Stimulated activated CD4-positive, alpha-beta T cell treated with anti-CD3 and anti-CD28 coated beads, Interleukin-12 subunit alpha, Interleukin-12 subunit beta, amount 100 ng/mL, for 48 hours (primary cell): ENCODE data around the gene P4HB.

ENCODE experiments used
- DNase-seq, 3 donors: peaks; one replicate each; pipeline ENCODE4 v3.0.0-alpha.2; 2020; ENCODE audit warnings: low read depth in 2 of 3, low spot score in 1 of 3

The P4HB gene

DNA sequence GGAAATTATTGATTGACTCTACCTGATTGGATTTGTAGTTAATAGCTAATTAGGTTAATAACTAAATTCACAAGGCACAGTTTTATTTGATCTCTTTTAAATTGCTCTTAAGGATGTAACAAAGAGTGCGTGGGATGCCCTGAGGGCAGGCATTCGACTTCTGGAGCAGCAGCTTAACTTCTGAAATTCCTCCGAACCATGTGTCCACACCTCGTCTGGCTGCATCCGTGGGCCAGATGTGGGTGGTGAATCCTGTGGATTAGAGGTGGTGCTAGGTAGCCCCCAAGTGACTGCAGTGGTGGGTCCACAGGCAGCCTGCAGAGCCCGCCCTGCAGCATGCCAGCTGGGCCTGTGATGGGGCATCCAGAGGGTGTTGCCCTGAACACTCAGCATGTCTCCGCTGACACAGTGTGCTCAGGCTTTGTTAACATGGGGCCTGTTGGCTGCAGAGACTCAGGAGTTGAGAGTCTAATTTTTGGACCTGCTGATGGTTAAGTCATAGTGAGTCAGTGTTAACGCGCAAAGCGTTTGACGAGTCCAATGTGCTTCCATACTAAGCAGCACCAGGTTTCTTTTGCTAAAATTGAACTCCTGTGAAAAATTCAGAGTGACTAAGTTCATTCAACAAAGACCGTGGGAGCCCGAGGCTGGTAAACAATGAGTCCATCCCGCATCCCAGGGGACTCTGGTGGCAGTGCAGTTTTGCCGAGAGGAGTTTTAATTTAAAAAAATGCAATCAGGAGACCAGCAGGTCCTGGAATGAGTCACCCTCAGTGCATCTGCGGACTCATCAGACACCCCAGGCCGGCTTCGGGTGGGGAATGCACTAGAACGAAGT is 37.9 kb upstream of the P4HB start:
- DNase-seq: no peak

DNA sequence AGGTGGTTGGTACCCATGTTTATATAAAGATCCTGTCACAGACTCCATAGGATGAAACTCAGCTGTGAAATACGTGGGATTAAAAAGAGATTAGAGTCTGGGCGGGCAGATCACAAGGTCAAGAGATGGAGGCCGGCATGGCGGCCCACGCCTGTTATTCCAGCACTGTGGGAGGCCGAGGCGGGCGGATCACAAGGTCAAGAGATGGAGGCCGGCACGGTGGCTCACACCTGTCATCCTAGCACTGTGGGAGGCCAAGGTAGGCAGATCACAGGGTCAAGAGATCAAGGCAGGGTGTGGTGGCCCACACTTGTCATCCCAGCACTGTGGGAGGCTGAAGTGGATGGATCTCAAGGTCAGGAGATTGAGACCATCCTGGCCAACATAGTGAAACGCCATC is 35.1 kb upstream of the P4HB start:
- no peak for DNase-seq

DNA sequence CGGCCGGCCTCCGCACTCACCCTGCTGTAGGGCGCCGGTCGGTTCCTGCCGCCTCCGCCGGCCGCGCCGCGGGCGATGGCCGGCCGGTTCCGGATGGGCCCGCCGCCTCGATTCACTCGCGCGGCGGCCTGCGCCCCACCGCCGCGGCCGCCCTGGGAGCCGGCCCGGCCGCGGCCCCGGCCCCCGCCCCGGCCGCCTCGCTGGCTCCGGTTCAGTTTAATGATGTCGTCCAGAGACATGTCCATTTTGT is 30.9 kb upstream of the P4HB start:
- no peak for DNase-seq

DNA sequence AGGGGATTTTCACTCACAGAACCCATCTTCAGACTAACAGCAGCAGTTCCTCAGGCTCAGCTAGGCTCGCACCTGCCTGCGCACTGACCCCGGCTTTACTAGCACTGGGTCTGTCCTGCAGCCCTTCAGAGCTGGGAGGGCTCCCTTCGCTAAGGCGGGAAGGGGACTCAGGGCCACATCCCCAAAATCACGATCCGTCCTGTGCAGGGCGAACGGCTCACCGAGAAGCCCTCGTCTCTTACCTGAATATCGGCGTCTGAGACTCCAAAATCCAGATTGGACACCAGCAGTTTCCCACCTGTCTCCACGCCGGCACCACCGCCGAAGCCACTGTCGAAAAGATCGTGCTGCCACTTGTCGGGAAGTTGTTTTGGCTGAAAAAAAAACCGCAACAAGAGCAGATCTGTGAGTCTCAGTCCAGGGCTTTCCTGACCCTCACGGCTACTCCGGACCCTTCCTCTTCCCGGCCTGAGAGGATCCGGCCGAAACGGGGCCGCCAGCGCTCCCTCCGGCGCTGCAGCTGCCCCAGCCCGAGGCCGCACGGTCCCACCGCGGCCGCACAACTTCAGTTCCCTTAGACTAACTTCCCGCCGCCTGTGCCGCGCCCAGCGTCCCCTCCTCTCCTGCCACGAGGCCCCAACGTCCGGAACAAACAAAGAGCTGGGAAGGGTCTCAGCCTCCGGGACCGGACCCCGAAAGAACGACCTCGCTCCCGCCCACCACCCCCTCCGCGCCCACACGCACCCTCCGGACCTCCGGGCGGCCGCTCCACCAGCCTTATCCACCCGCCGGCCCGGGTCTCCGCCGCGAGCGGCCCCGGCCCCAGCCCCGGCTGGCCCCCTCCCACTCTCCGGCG is 30.3 kb upstream of the P4HB start:
- no peak for DNase-seq

DNA sequence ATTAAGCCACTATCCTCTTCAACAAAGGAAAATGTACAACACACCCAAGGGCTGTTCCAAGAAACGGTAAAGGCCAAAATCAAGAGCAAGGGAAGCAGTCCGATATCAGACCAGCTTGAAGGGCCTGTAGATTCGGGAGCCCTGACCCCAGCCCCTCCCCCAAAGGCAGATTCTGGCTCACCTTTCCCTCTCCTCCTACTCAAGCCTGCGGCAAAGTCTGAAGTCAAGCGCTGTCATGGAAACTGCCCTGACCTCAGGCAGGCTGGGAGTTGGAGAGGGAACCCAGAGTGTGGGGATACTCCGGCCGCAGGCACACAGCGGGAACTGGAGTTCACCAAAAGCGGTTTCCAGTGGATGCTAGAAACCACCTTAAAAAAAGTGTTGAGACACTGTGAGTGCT is 29.3 kb upstream of the P4HB start:
- DNase-seq: no peak

DNA sequence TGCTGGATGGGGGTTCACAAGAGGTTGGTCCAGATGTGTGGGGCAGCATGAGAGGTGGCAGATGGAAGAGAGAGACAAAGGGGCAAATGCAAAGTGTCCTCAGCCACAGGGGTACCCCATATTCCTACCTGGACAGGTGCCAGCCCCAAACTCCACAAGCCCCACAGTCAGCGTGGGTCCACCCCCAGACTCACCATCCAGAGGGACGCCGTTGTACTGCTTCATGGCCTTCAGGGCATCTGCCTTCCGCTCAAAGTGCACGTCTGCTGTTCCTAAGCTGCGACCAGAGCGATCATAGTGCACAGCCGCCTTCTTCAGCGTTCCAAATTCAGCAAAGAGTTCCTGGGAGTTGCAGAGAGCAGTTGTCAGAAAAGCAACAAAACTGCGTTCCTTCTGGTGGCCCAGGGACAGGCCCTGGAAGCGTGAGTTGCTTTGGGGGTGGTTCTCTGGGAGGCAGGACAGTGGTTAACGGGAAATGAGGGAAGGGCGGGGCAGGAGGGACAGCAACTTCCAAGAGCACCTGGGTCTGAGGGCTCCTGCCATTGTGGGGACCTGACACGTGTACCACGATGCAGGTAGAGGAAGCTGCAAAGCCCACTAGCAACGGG is 28.8 kb upstream of the P4HB start:
- no peak for DNase-seq

DNA sequence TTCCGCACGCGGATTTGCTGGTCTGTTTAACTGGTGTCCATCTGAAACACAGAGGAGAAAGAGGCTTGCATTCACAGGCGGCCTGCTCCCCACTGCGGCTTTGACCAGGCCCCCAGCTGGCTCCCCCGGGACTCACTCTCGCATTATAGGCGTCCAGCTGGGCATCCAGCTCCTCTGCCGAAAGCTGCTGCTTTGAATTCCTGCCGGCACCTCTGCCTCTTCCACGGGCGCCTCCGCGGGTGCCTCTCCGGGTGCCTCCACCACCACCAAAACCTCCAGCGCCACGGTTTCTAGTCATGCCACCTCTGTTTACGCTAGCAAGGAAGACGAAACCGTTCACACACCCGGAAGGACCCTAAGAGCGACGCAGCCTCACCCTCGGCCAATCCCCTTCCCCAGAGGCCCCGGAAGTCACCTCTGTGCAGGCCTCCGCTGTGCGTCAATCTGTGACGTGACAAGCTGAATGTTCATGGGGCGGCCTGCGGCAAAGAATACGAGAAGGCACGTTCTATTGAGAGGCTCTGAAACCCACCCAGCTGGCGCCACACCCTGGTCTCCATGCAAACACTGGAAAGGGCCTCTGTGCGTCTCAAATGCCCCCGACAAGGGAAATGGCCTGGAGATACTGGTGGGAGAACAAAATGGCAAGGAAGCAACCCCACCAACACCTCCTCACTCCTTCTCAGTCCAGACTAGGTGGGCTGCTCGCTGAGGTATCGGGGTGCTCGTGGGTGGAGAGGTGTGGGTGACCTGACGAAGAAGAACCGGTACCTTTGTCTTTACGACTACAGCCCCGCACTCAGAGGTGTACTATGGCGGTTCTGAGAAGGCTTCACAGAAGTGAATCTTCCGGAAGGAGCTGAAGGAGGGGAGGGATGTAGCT is 28.0 kb upstream of the P4HB start:
- no peak for DNase-seq

DNA sequence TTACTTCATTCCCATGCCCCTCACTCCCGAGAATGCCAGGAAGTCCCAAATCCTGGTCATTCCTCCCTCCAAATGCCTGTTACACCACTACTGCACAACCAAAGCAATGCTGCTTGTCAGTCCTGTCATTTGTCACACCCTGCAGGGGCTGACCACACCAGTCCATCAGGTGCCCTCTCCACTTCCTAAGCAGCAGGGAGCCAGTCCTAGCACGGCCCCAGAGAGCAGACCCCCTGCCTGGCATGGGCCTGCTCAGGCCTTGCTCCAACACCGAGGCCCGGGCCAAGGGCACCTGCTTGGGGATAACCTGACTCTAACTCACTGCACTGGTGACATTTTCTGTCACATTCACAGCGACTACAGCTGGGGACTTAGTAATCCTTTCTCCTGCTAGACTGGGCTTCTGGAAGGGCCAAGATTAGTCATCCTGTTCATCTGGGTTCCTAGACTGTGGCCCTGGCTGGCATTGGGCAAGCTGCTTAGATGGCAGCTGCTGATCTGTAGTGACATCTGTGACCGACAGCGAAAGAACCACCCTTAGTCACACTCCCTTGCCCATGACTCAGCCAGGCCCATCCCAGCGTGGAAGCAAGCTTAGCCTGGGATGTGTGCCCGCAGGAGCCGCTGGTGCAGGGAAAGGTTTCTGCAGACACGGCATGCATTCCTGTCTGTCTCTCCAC is 25.7 kb upstream of the P4HB start:
- no peak for DNase-seq

DNA sequence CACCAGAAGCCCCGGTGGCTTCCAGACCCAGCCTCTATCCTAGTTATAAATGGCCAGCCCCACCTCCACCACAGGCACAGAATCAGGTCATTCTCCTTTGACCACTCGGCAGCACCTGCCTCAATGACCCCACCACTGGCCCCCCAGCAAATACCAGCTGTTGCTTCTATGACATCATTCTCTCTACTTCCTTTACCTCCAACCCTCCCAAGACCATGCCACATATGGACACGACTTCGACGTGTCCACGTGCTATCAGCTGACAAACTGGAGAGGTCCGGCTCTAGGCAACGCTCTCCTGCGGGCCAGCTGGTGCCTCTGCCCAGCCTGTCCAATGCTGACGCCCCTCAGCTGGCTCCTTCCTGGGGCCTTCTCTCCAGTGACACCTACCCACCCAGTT is 25.1 kb upstream of the P4HB start:
- no peak for DNase-seq

DNA sequence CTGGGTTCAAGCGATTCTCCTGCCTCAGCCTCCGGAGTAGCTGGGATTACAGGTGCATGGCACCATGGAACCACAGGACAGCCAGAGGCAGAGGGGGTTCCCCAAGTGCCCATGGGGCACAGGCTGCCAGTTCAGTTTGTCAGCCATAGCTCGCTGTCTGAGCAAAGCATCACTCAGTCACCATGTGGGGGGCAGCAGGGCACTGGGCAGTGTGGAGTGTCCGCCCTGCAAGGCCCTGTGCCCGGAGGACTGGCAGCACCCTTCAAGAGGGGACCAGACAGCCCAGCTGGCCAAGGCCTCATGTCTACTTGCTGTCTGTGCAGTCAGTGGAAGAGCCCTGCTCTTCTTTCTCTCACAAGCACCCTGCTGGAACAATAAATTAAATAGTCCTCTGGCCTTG is 24.6 kb upstream of the P4HB start:
- no peak for DNase-seq

DNA sequence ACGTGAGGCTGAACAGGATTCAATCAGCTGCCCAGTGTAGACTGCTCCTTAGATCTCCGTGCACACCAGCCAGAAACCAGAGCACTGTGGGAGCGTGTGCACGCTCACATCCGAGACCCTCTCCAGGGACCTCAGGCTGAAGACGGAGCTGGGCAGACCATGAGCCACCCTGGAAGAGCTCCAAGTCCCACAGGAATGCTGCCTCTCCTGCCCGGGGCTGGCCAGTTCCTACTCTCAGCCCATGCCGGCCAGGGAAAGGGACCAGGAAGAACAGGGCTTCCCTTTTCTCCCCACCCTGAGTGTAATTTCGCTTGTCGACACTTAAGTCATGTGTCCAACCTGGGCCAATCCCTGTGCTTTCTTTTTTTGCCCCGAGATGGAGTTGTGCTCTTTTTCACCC is 24.2 kb upstream of the P4HB start:
- DNase-seq: no peak

DNA sequence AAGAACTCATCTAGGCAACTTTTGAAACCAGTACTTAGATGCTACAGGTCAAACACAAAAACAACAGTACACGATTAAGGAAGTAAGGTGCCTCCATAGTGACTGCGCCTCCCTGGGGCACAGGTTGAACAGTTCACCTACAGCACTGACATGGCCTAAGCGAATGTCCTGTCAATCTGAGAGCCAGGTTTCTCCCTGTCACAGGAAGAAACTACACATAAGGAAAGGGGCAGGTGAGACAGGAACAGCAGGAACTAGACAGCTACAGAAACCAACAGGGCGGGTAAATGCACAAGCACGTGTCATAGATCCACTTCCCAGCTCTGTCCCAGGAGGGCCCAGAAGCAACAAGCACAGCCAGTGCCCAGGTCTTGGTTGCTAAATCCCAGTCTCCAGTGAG is 18.8 kb upstream of the P4HB start:
- DNase-seq: no peak

DNA sequence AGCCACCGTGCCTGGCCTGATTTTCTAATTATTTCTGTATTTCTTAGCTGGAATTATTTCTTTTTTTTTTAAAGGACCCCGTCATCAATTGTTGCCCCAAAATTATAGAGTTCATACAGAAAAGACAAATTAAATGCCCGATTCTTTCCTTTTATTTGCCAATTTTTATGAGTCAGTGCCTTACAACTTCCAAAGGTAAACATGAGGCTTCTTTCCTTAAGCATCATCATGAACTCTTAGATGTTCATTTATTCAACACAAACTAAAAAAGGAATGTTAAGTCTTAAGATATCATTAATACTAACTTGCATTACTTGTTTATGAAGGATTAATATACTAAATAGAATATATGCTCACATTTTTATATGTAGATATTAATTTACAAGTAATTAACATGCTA is 18.0 kb upstream of the P4HB start:
- no peak for DNase-seq

DNA sequence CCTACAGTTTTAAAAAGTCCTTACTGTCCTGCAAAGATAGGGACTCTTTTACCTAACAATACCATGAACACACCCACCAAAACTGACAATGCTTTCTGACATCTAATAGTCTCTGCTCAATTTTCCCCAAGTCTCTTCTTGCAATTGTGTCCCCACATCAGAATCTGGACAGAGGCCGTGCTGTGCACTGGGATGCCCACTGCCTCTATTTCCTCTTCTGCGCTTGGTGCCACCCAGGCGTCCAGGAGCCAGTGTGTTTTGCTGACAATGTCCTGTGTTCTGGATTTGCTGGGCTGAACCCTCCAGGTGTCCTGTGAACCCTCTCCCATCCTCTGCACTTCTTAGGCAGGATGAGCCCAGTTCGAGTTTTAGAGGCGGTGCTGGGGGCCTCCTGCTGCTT is 17.2 kb upstream of the P4HB start:
- no peak for DNase-seq

DNA sequence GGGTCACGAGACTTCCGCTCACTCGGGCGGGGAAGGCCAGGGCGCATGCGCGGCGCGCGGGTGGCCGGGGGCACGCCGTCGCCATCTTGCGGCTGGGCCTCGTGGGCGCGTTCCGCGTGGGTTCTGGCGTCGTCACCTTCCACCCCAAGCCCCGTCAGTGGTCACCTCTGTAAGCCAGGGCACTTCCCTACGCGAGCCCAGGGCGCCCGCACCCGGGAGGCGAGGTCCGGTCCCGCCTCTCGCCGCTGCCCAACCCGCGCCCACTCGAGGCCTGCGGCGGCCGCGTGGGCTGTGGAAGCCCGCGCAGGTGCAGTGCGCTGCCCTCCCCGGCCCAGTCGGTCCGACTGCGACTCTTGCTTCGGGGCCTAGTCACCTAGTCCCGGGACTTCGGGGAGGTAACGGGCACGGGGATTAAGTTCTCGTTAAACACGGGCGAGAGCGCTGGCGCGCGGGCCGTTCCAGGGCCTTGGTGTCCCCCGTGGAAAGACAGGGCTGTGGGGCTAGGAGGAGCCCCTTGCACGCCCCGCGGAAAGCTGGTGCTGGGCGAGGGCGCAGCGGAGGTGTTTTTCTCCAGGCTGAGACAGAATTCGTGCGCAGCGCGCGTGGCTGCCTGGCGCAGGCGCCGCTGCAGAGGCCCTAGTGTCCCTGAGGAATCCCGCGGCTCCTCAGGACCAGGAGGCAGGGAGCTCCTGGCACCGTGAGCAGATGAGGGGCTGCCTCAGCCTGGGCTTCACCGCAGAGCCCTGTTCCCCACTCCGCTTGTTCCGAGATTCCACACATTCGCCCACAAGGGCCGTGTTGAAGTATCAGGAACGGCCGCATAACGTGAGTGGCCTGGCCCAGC is 11.3 kb upstream of the P4HB start:
- peak; percentile 88 to 97 (median 89) for DNase-seq

DNA sequence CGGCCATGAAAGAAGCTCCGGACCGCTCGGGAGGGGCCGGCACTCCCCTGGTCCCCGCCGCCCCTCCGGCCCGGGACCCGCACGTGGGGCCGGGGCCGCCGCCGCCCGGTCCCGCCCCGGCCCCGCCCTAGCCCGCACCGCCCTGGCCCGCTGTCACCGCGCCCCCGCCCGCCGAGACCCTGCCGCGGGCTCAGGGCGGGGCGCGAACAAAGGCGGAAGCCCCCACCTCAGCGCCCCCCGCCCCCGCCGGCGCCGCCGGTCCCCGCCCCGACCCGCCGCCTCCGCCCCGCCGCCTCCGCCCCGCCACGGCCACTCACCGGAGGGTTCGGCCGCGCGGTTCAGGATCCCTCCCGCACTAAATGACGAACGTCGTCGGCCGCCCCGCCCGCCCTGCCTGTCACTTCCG is 10.6 kb upstream of the P4HB start, which contains the start of gene ARHGDIA:
ARHGDIA (minus strand) TSS at position 357 of the 406 bp plus-strand sequence. CDS start 1,407 bp downstream, outside the sequence.
- no peak for DNase-seq

DNA sequence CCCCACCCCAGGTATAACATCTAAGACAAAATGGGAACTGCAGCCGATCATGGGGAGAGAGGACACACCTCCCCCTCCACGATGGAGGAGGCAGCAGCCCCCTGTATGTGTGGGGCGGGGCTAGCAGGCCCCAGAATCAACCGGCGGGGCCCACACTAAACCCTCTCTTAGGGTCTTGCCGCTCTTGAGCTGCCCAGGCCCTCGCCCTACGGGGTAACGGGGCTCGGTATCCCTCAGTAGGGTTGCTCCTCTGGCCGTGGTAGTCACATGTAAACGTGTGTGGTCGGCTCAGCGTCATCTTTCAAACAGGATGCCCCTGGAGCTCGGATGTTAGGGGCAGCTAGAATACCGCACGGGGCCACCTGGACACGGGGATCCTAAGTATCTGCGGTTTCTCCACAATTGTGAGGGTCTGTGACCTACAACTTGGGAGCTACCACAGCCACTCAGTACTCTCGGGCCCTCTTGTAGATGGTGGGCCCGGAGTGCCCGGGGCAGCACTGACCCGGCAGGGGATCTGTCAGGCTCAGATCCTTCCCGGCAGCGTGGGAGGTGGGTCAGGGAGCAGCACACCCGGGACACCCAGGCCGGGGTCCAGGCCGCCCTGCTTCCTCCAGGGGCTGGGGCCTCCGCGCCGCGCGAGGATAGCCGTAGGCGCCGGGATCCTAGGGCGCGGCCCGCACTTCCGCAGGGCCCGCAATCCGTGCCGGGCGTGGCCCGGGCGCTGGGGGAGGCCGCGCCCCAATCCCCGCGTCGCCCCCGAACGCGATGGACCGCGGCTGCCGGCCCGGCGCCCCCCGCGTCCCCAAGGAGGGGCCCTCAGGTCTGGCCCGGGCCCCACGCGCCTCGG is 10.0 kb upstream of the P4HB start:
- no peak for DNase-seq

DNA sequence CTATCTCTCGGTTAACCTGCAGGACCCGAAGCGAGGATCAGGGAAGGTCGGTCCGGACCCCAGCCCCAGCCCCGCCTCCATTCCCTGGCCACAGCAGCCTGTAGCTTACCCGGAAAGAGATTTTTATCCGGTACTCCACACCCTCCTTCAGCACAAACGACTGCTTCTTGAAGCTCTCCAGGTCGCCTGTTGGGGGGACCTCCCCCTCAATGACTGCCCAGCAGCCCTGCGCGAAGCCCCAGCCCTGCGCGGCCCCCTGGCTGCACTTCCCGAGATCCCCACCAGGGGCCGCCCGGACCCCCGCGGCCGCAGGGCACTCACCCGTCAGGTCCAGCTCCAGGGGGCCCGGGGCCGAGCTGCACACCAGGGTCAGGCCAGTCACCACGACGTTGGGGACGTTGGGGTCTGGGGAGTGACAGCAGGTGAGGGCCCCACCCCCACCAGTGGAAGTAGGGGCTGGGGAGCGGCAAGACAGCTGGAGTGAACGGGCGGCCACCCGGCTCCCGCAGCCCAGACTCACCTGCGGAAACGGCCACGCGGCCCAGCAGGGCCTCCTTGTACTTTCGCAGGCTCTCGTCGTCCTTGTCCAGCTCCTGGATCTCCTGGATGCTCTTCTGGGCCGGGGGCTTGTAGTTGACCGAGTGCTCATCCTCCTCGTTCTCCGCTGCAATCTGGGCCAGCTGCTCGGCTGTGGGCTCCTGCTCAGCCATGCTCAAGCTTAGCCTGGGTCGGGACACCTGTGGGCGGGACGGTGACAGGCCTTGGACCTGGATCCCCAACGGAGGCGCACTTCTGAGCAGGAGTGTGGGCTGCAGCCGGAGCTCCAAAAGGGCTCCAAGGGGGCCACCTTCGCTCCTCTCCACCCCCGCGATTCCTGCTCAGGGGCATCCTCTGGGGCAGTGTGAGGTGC is 9.1 kb upstream of the P4HB start:
- DNase-seq: no peak
